ENCODE results near the gene SLCO2B1. TPM values are rescaled to one million over a fixed set of nuclear protein-coding genes. Genes with fewer than 3 reads are reported as not detected.

SLCO2B1 gene
- total RNA-seq, 2 experiments from 2014 or later = not detected

GRCh38 chr11:75200531-75200930 lies 49.6 kb downstream of the SLCO2B1 start:
- Mint-ChIP-seq H3K4me3 (no peak overlapping the region), H3K4me1 (ENCODE audit: low read depth) (no peaks in the 10 kb centered on the region), H3K27ac (no peak overlapping the region), H3K36me3 (no peaks in the 10 kb centered on the region), H3K27me3 (no peaks in the 10 kb centered on the region), H3K9me3 (no peaks in the 10 kb centered on the region)
- intact Hi-C loops (cut with micrococcal nuclease) = no loop called here
- ChIA-PET CTCF (interaction anchor here (0.6 to 12.5 kb wide), 2 partner anchors 60 to 332 kb away, joined by 3 to 559 read pairs; no protein-coding TSS in a partner anchor), POLR2A (no interaction called here)
- DNase-seq = no peak

GRCh38 chr11:75201771-75202170 lies 50.9 kb downstream of the SLCO2B1 start:
- H3K4me1 Mint-ChIP-seq (ENCODE audit: low read depth) = no peaks in the 10 kb centered on the region
- H3K27ac Mint-ChIP-seq = no peak overlapping the region
- H3K4me3 Mint-ChIP-seq = no peak overlapping the region
- DNase-seq = no peak
- no peaks in the 10 kb centered on the region for H3K9me3 Mint-ChIP-seq
- no peaks in the 10 kb centered on the region for H3K27me3 Mint-ChIP-seq
- ChIA-PET POLR2A (no interaction called here), CTCF (interaction anchor here (1.6 to 12.5 kb wide), 3 partner anchors 47 to 179 kb away, joined by 5 to 559 read pairs (median 62); no protein-coding TSS in a partner anchor)
- H3K36me3 Mint-ChIP-seq = no peaks in the 10 kb centered on the region
- intact Hi-C loops (cut with micrococcal nuclease) = no loop called here

DNA sequence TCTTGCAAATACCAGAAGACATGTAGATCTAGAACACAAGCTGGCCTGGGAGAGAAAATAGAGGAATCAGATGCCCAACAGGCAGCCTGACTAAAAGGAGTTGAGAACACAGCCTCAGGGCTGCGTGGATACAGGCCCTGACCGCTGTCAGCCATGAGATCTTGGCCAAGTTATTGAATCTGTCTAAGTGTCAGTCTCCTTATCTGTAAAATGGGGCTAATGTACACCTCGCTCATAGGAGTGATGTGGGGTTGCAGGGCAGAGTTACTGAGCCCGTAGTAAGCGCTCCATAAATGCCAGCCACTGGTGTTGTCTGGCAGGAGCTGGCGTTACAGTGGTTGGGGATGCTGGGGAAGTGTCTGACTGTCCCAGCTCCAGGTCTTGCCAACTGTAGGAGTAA lies 51.3 kb downstream of the SLCO2B1 start:
- no peaks in the 10 kb centered on the region for H3K36me3 Mint-ChIP-seq
- no peak overlapping the region for H3K4me3 Mint-ChIP-seq
- POLR2A ChIA-PET = no interaction called here
- H3K27me3 Mint-ChIP-seq = no peaks in the 10 kb centered on the region
- intact Hi-C loops (cut with micrococcal nuclease) = no loop called here
- no peaks in the 10 kb centered on the region for H3K9me3 Mint-ChIP-seq
- CTCF ChIA-PET = interaction anchor here (1.6 to 12.5 kb wide), 3 partner anchors 47 to 180 kb away, joined by 5 to 559 read pairs (median 62); no protein-coding TSS in a partner anchor
- no peaks in the 10 kb centered on the region for H3K4me1 Mint-ChIP-seq (ENCODE audit: low read depth)
- no peak overlapping the region for H3K27ac Mint-ChIP-seq
- no peak for DNase-seq

DNA sequence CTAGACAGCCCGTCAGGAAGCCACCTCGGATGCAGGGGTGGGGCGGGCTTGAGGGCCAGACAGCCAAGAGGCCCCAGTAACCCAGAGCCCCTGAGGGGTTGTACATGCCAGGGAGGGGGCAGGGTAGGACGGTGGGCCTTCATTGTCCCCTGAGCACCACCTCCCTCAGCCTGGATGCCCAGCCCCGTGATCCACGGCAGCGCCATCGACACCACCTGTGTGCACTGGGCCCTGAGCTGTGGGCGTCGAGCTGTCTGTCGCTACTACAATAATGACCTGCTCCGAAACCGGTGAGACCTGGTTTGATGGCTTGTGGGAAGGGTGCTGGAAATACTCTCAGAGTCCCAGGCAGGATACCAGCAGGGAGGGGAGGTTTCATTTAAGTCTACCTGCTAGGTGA lies 52.2 kb downstream of the SLCO2B1 start:
- Mint-ChIP-seq H3K9me3 (no peaks in the 10 kb centered on the region), H3K36me3 (no peaks in the 10 kb centered on the region), H3K4me3 (no peak overlapping the region), H3K27ac (no peak overlapping the region), H3K27me3 (no peaks in the 10 kb centered on the region), H3K4me1 (ENCODE audit: low read depth) (no peaks in the 10 kb centered on the region)
- ChIA-PET CTCF (interaction anchor here (1.0 to 12.5 kb wide), 8 partner anchors 12 to 227 kb away, joined by 3 to 559 read pairs (median 12); partner anchors contain the start of gene SLCO2B1), POLR2A (no interaction called here)
- intact Hi-C loops (cut with micrococcal nuclease) = no loop called here
- no peak for DNase-seq

GRCh38 chr11:75203641-75204011 lies 52.7 kb downstream of the SLCO2B1 start:
- H3K36me3 Mint-ChIP-seq = no peaks in the 10 kb centered on the region
- no peak for DNase-seq
- no peaks in the 10 kb centered on the region for H3K27me3 Mint-ChIP-seq
- intact Hi-C loops (cut with micrococcal nuclease) = loop anchor here (2.0 kb wide), 1 partner anchor 275 kb away; no protein-coding TSS in a partner anchor
- no peaks in the 10 kb centered on the region for H3K4me1 Mint-ChIP-seq (ENCODE audit: low read depth)
- no peak overlapping the region for H3K4me3 Mint-ChIP-seq
- H3K27ac Mint-ChIP-seq = no peak overlapping the region
- ChIA-PET CTCF (interaction anchor here (1.0 to 12.5 kb wide), 10 partner anchors 13 to 273 kb away, joined by 3 to 559 read pairs (median 18); partner anchors contain the start of gene SLCO2B1), POLR2A (no interaction called here)
- no peaks in the 10 kb centered on the region for H3K9me3 Mint-ChIP-seq

DNA sequence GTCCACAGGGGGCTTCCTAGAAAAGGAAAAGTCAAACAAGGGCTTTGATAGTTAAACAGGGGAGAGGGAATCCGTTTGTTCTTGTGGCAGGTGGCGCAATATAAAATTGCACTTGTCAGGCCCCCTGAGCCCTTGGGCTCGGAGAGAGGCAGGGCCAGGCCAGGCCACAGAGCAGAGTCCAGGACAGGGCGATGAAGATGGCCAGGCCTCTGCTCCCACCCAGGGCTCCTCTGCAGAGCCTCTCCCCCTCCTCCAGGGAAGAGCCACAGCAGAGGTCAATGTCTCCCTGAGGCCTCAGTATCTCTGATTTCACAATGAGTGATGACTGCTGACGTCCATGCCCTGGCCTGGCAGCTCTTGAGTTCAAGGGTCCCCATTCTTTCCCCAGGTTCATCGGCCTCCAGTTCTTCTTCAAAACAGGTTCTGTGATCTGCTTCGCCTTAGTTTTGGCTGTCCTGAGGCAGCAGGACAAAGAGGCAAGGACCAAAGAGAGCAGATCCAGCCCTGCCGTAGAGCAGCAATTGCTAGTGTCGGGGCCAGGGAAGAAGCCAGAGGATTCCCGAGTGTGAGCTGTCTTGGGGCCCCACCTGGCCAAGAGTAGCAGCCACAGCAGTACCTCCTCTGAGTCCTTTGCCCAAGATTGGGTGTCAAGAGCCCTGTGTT lies 53.2 kb downstream of the SLCO2B1 start:
- intact Hi-C loops (cut with micrococcal nuclease) = loop anchor here (2.0 kb wide), 1 partner anchor 275 kb away; no protein-coding TSS in a partner anchor
- Mint-ChIP-seq H3K27ac (no peak overlapping the region), H3K36me3 (no peaks in the 10 kb centered on the region), H3K27me3 (no peaks in the 10 kb centered on the region), H3K9me3 (no peaks in the 10 kb centered on the region), H3K4me1 (ENCODE audit: low read depth) (no peaks in the 10 kb centered on the region), H3K4me3 (no peak overlapping the region)
- no peak for DNase-seq
- POLR2A ChIA-PET = interaction anchor here (0.5 to 1.1 kb wide), 2 partner anchors 64 to 877 kb away, joined by 3 to 4 read pairs; no protein-coding TSS in a partner anchor
- CTCF ChIA-PET = interaction anchor here (0.7 to 12.5 kb wide), 48 partner anchors 9 to 502 kb away, joined by 3 to 559 read pairs (median 4); partner anchors contain the start of genes NEU3, SLCO2B1 and TPBGL

GRCh38 chr11:75204685-75205563 lies 54.0 kb downstream of the SLCO2B1 start:
- Mint-ChIP-seq H3K36me3 (no peaks in the 10 kb centered on the region), H3K27ac (no peak overlapping the region), H3K4me3 (no peak overlapping the region), H3K27me3 (no peaks in the 10 kb centered on the region), H3K4me1 (ENCODE audit: low read depth) (no peaks in the 10 kb centered on the region), H3K9me3 (no peaks in the 10 kb centered on the region)
- peak; percentile 90 for DNase-seq
- POLR2A ChIA-PET = interaction anchor here (0.5 to 1.1 kb wide), 3 partner anchors 61 to 877 kb away, joined by 3 to 4 read pairs (median 3); no protein-coding TSS in a partner anchor
- intact Hi-C loops (cut with micrococcal nuclease) = loop anchor here (1.0 to 2.0 kb wide), 3 partner anchors 62 to 276 kb away; no protein-coding TSS in a partner anchor
- CTCF ChIA-PET = interaction anchor here (0.5 to 12.5 kb wide), 53 partner anchors 9 to 503 kb away, joined by 3 to 559 read pairs (median 4); partner anchors contain the start of genes NEU3, SLCO2B1 and TPBGL

- no peaks in the 10 kb centered on the region for H3K9me3 Mint-ChIP-seq
- ChIA-PET POLR2A (interaction anchor here (0.6 to 1.1 kb wide), 2 partner anchors 62 to 65 kb away, joined by 3 to 4 read pairs; no protein-coding TSS in a partner anchor), CTCF (interaction anchor here (0.5 to 12.5 kb wide), 48 partner anchors 9 to 416 kb away, joined by 3 to 559 read pairs (median 4); partner anchors contain the start of genes NEU3, SLCO2B1 and TPBGL)
- intact Hi-C loops (cut with micrococcal nuclease) = loop anchor here (1.0 to 2.0 kb wide), 3 partner anchors 62 to 277 kb away; no protein-coding TSS in a partner anchor
- H3K36me3 Mint-ChIP-seq = no peaks in the 10 kb centered on the region
- no peak overlapping the region for H3K27ac Mint-ChIP-seq
- H3K27me3 Mint-ChIP-seq = no peaks in the 10 kb centered on the region
- H3K4me1 Mint-ChIP-seq (ENCODE audit: low read depth) = no peaks in the 10 kb centered on the region
- no peak for DNase-seq
- H3K4me3 Mint-ChIP-seq = no peak overlapping the region
Measured at GRCh38 chr11:75205564-75206020, 54.7 kb downstream of the SLCO2B1 start.

GRCh38 chr11:75208446-75208845 lies 57.5 kb downstream of the SLCO2B1 start:
- intact Hi-C loops (cut with micrococcal nuclease) = no loop called here
- Mint-ChIP-seq H3K36me3 (no peaks in the 10 kb centered on the region), H3K27me3 (peaks cover 5% of the 10 kb centered on the region), H3K4me3 (no peak overlapping the region), H3K9me3 (no peaks in the 10 kb centered on the region), H3K27ac (no peak overlapping the region), H3K4me1 (ENCODE audit: low read depth) (no peaks in the 10 kb centered on the region)
- ChIA-PET CTCF (interaction anchor here (1.0 to 12.5 kb wide), 4 partner anchors 33 to 184 kb away, joined by 4 to 559 read pairs (median 55); partner anchors contain the start of gene TPBGL), POLR2A (no interaction called here)
- no peak for DNase-seq

DNA sequence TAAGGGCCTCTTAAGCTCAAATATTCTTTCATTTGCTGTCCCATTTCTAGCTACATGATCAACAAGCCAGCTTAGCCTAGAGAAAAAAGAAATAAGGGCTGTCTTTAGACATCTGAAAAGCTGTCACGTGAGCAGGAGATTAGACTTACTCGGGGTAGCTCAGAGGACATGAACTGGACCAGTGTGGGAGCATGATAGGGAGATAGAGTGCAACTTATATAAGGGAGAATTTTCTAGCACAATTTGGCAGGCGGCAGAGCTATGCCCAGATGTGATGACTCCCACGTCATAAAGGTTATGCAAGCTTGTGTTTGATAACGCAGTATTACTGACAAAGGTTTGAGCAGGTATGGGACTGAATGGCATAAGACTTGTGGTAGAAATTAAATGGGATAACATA lies 61.5 kb downstream of the SLCO2B1 start:
- H3K36me3 Mint-ChIP-seq = no peaks in the 10 kb centered on the region
- no peaks in the 10 kb centered on the region for H3K4me1 Mint-ChIP-seq (ENCODE audit: low read depth)
- H3K4me3 Mint-ChIP-seq = no peak overlapping the region
- intact Hi-C loops (cut with micrococcal nuclease) = no loop called here
- no peak overlapping the region for H3K27ac Mint-ChIP-seq
- H3K9me3 Mint-ChIP-seq = no peaks in the 10 kb centered on the region
- ChIA-PET CTCF (interaction anchor here (1.0 to 2.4 kb wide), 4 partner anchors 29 to 72 kb away, joined by 4 to 12 read pairs (median 8); no protein-coding TSS in a partner anchor), POLR2A (no interaction called here)
- no peak for DNase-seq
- H3K27me3 Mint-ChIP-seq = peaks cover 14% of the 10 kb centered on the region

DNA sequence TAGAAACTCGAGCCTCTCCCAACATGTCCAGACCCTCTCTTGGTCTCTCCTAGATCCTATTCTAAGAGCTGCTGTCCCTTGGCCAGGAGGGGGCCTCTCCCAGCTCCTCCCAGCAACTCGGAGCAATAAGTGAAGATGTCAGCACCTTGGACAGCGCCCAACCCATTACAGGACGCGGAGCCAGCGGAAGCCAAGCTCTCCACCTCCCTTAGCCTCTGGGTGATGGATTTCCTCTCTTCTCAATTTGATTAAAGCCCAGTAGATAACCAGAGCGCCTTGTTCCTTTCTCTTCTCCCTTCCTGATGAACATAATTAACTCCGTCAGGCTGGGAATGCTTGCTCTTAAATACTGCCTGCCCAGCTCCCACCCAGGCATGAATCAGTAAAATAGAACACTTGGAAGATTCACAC lies 63.5 kb downstream of the SLCO2B1 start:
- Mint-ChIP-seq H3K36me3 (no peaks in the 10 kb centered on the region), H3K27me3 (peaks cover 20% of the 10 kb centered on the region), H3K27ac (no peak overlapping the region), H3K4me3 (no peak overlapping the region), H3K4me1 (ENCODE audit: low read depth) (no peaks in the 10 kb centered on the region), H3K9me3 (no peaks in the 10 kb centered on the region)
- CTCF ChIA-PET = interaction anchor here (0.9 to 2.5 kb wide), 10 partner anchors 8 to 192 kb away, joined by 3 to 17 read pairs (median 6); partner anchors contain the start of gene TPBGL
- peak; percentile 84 for DNase-seq
- POLR2A ChIA-PET = interaction anchor here (0.5 kb wide), 1 partner anchor 193 kb away, joined by 3 read pairs; no protein-coding TSS in a partner anchor
- intact Hi-C loops (cut with micrococcal nuclease) = loop anchor here (2.0 kb wide), 1 partner anchor 26 kb away; the partner anchor contains the start of gene TPBGL

Data from activated CD4-positive, alpha-beta memory T cell treated with anti-CD3 and anti-CD28 coated beads for 36 hours (primary cell).